IPS-18a (cell line): ENCODE results near the gene PC.

ENCODE experiments used
- H3K27ac ChIP-seq: one replicate; pipeline ENCODE4 v1.5.1; 2013; ENCODE audit warnings: low read length
- H3K27me3 ChIP-seq: one replicate; pipeline ENCODE4 v1.6.1; 2013; ENCODE audit warnings: mild to moderate bottlenecking, low read length; ENCODE audit not compliant: control insufficient read depth, insufficient read depth
- H3K36me3 ChIP-seq: one replicate; pipeline ENCODE4 v1.6.1; 2013; ENCODE audit warnings: low read depth, low read length; ENCODE audit not compliant: control insufficient read depth
- H3K4me1 ChIP-seq: one replicate; pipeline ENCODE4 v1.6.1; 2013; ENCODE audit warnings: low read depth, low read length; ENCODE audit not compliant: control insufficient read depth
- H3K4me3 ChIP-seq: one replicate; pipeline ENCODE4 v1.5.1; 2013; ENCODE audit warnings: low read length
- H3K9ac ChIP-seq: one replicate; pipeline ENCODE4 v1.6.1; 2013; ENCODE audit warnings: mild to moderate bottlenecking, low read length, moderate library complexity
- H3K9me3 ChIP-seq: one replicate; pipeline ENCODE4 v1.6.1; 2013; ENCODE audit warnings: low read depth, low read length; ENCODE audit not compliant: control insufficient read depth

PC gene

DNA sequence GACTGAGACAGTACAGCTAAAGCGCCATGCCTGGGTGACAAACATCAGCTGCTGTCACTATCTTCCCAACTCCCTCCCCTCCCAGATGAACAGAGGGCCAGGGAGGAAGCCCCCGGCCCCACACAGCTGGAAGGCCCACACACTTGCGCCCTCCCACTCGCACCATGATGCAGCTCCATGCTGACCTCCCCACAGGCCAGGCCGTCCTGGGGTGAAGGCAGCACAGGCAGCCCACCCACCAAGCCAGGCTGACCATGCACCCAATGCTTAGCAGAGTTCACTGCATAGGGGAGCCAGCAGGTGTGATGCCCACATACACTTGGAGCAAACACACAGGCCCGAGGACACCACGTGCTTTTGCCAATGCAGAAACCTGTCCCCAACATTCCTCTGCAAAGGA, 79.2 kb downstream of the PC start:
- Histone ChIP-seq H3K27ac (no peak overlapping the region), H3K9ac (no peak overlapping the region), H3K4me1 (peaks cover 9% of the 10 kb centered on the region), H3K36me3 (no peaks in the 10 kb centered on the region), H3K9me3 (no peaks in the 10 kb centered on the region), H3K4me3 (no peak overlapping the region), H3K27me3 (no peaks in the 10 kb centered on the region)

DNA sequence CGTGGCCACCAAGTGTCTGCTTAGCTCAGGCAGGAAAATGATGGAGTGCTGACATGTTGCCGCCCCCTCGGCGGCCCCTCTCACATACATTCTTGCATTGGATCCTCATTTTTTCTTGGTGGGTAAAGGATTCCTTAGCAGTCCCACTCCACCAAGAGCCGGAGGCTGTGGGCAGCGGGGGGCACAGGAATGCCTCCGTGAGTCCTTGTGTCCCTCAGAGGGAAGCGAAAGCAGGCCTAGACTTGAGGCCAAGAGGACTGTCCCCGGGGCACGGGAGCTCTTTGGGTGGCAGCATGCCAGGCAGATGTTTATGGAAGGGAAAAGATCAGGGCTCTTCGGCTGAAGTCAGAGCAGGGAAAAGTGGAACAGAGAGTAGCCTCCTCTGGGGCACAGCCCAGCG, 79.7 kb downstream of the PC start:
- Histone ChIP-seq H3K4me3 (no peak overlapping the region), H3K9me3 (no peaks in the 10 kb centered on the region), H3K27me3 (no peaks in the 10 kb centered on the region), H3K36me3 (no peaks in the 10 kb centered on the region), H3K4me1 (peaks cover 9% of the 10 kb centered on the region), H3K27ac (no peak overlapping the region), H3K9ac (no peak overlapping the region)

DNA sequence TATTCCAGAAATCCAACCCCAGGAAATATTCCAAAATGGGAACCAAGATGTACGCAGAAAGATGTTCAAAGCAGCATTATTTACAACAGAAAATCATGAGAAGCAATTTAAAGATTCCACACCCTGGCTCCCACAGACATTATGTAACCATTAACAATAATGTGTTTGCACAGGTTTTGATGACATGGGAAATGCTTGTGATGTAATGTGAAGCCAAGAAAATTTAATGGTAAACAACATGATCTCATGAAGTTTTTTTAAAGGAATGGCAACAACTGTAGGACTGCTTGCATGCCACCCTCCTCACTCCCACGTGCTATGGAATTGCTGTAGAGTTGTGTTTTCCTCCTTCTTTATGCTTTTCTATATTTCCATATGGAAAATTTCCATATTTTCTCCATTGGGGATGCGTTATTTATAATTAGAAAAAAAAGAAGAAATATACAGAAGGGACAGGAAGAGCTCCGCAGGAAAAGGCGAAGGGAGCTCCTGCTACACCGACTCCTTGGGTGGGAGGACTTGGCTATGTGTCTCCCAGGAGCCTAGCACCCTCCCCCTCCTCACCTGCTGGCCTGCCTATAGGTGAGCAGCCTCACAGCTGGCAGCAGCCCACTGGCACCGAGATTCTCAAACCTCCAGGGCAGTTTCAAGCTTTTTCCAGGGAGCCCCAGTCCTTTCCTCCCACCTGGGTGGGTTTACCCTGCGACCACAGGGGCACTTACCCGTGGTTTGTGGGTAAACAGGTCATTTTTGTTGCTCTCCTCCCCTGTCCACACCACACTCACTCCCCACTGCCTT, 80.4 kb downstream of the PC start:
- Histone ChIP-seq H3K9me3 (no peaks in the 10 kb centered on the region), H3K27me3 (no peaks in the 10 kb centered on the region), H3K4me3 (no peak overlapping the region), H3K27ac (no peak overlapping the region), H3K9ac (no peak overlapping the region), H3K36me3 (no peaks in the 10 kb centered on the region), H3K4me1 (peaks cover 9% of the 10 kb centered on the region)

DNA sequence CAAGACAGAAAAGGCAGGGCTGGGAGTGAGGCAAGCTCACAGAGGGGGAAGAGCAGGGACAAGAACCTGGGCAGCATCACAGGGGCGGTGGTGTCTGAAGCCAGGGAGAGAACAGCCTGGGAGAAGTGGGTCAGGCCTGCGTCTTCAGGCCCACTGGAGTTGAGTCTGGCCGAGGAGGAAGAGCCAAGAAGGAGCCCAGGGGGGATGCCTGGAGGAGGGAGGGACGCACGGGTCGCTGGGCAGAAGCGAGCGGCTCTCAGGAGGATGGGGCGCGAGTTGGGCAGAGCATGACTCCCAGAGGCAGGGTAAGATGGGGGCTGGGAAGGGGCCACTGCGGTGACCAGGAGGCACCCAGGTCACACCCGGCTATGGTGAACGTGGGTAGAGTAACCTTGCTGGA, 82.8 kb downstream of the PC start:
- no peak overlapping the region for H3K27ac ChIP-seq
- peaks cover under 1% of the 10 kb centered on the region for H3K4me1 ChIP-seq
- no peaks in the 10 kb centered on the region for H3K9me3 ChIP-seq
- no peaks in the 10 kb centered on the region for H3K36me3 ChIP-seq
- H3K4me3 ChIP-seq: no peak overlapping the region
- H3K9ac ChIP-seq: no peak overlapping the region
- H3K27me3 ChIP-seq: no peaks in the 10 kb centered on the region

DNA sequence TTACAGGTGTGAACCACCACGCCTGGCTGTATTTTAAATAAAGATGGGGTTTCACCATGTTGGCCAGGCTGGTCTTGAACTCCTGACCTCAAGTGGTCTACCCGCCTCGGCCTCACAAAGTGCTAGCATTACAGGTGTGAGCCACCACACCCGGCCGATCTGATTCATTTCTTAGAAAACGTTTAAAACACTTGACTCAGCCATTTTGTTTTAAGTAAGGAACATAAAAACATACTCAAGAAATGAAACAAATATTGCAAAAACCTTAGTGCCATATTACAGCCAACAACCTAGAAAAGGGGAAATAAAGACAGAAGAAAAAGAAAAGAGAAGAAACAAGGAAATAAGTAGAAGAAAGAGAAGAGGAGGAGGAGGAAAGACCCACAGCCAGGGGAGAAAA, 84.0 kb downstream of the PC start:
- Histone ChIP-seq H3K4me1 (no peaks in the 10 kb centered on the region), H3K4me3 (no peak overlapping the region), H3K9me3 (no peaks in the 10 kb centered on the region), H3K9ac (no peak overlapping the region), H3K27me3 (no peaks in the 10 kb centered on the region), H3K36me3 (no peaks in the 10 kb centered on the region), H3K27ac (no peak overlapping the region)

DNA sequence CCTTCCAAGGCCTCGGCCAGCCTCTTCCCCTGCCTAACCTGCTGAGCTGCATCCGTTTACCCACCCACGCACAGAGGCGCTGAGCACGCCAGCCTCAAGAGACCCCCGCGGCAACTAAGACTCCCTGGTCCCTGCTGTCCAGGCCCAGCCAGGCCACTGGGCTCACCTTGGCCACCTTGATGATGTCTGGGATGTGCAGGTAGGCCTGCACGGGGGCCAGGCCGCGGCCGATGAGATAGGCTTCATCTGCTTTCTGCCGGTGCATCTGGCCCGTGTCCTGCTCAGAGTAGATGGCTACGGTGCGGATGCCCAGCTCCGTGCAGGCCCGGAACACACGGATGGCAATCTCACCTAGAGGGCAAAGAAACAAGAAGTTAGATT, 86.7 kb downstream of the PC start:
- Histone ChIP-seq H3K36me3 (no peaks in the 10 kb centered on the region), H3K9ac (no peak overlapping the region), H3K4me1 (peaks cover 3% of the 10 kb centered on the region), H3K27me3 (no peaks in the 10 kb centered on the region), H3K4me3 (no peak overlapping the region), H3K27ac (no peak overlapping the region), H3K9me3 (no peaks in the 10 kb centered on the region)

DNA sequence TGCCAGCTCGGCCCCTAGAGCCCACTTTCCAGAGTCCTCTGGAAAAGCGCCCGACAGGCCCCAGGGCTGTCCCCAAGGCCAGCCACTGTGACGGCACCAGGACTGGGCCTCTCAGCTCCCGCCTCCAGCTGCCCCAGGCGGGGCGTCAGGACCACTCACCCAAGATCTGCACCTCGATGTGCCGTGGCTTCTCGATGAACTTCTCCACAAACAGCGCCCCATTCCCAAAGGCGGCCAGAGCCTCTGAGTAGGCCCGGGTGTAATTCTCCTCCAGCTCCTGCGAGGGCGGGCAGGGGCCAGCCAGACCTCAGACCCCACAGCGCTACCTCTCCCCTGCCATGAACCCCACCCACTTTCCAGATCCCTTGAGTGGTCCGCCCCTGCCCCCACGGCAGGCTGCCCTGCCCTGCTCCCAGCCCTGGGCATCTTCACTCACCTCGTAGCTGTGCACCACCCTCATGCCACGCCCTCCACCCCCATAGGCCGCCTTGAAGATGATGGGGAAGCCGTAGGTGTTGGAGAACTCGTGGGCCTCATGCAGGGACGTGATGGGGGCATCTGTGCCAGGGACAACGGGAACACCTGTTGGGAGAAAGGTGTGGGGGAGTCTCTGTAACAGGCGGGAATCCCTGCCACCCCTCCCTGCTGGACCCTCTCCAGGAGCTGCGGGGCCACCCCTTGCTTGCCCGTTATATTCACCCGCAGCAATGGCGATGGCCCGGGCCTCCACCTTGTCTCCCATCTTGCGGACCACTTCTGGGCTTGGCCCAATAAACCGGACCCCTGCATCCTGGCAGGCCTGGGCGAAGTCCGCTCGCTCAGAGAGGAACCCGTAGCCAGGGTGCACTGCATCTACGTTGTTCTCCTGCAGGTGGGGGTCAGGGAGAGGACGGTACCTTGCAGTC, 87.3 kb downstream of the PC start:
- Histone ChIP-seq H3K4me3 (no peak overlapping the region), H3K4me1 (peaks cover 3% of the 10 kb centered on the region), H3K9ac (no peak overlapping the region), H3K27ac (no peak overlapping the region), H3K27me3 (no peaks in the 10 kb centered on the region), H3K9me3 (no peaks in the 10 kb centered on the region), H3K36me3 (no peaks in the 10 kb centered on the region)

DNA sequence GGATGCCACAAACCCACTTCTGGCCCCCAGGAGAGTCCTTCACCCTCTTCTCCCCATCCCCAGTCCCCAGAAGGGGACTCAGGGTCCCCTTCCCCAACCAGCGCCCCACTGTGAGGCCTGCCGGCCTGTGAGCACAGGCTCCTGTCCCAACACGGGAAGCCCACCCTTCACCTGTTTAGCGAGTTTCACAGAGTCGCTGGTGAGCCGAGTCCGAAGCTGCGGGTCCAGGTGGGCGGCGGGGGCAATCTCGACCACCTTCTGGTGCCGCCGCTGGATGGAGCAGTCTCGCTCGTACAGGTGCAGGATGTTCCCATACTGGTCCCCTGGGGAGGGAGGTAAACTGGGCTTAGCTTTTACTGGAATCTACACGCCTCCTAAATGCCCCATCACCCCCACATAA, 88.1 kb downstream of the PC start:
- Histone ChIP-seq H3K4me3 (no peak overlapping the region), H3K9ac (no peak overlapping the region), H3K9me3 (no peaks in the 10 kb centered on the region), H3K27ac (no peak overlapping the region), H3K36me3 (no peaks in the 10 kb centered on the region), H3K4me1 (peaks cover 3% of the 10 kb centered on the region), H3K27me3 (no peaks in the 10 kb centered on the region)

DNA sequence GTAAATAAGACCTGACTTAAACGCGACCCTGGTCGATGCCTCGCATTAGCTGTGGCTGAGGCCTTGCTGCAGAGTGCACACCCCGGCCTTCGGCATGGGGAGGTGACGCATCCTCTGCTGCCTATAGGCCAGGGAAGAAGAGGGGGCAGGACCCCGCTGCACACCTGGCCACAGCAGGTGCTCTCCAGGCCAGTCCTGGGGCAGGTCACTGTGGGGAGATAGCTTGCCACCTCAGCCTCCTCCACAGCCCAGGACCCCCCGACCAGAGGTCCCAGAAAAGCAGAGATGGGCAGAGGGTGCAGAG, 88.7 kb downstream of the PC start:
- Histone ChIP-seq H3K9me3 (no peaks in the 10 kb centered on the region), H3K9ac (no peak overlapping the region), H3K27ac (no peak overlapping the region), H3K36me3 (no peaks in the 10 kb centered on the region), H3K27me3 (no peaks in the 10 kb centered on the region), H3K4me3 (no peak overlapping the region), H3K4me1 (peaks cover 3% of the 10 kb centered on the region)

DNA sequence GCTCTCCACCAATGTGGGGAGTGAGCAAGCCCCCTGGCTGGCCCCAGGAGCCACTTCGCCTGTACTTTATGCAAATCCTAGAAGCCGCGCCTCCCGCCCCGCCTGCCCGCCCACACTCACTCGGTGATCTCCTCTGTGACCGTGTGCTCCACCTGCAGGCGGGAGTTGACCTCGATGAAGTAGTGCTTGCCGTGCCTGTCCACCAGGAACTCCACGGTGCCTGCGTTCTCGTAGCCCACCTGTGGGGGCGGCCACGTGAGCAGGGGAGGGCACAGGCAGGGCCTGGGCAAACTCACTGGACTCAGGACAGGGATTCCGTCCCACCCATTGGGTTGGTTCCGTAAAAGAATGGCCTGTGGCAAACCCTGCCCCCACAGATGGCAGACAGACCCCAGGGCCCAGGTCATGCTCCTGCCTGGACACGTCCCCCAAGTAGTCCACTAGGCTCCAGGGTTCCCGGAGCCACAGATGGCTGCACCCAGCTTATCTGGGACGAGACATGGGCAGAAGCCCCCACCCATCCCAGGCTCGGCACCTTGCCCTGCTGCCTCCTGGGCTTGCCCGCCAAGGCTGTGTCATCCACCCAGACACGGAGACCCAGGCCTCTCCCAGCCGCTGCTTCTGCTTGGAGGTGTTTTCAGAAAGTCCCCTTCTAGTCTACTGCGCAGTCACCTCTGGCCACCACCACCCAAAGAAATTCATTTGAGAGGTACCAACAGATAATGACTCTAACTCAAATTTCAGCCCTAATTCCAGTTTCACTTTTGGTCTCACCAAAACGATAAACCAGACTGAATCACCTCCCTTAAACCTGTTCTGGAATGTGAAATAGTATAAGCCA, 89.2 kb downstream of the PC start:
- Histone ChIP-seq H3K9ac (no peak overlapping the region), H3K27ac (no peak overlapping the region), H3K4me1 (peaks cover 3% of the 10 kb centered on the region), H3K36me3 (no peaks in the 10 kb centered on the region), H3K9me3 (no peaks in the 10 kb centered on the region), H3K27me3 (no peaks in the 10 kb centered on the region), H3K4me3 (no peak overlapping the region)

DNA sequence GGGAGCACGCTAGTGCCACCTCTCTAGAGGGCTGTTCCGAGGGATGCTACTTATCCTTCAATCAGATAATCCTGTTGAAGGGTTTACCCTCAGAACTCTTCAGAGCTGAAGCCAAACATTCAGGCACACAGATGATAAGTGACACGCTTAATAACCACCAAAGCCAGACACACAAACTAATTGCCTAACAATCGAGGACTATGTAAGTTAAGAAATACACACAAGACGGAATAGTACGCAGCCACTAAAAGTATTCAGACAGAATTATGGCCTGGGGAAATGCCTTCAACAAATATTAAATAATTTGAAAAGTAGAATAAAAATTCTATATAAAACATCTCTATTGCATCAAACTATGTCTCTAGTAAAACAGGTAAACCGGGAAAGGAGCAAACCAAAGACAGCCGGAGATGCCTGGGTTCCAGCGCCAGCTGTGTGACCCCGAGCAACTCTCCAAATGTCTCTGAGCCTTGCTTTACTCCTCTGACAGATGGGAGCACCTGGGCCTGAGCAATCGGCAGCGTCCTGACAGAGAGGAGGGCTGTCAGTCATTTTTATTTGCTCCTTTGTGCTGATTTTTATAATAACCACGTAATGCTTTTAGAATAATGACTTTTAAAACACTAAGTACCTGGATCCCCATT, 90.0 kb downstream of the PC start:
- H3K27ac ChIP-seq: no peak overlapping the region
- H3K27me3 ChIP-seq: no peaks in the 10 kb centered on the region
- H3K9me3 ChIP-seq: no peaks in the 10 kb centered on the region
- H3K4me1 ChIP-seq: peaks cover 3% of the 10 kb centered on the region
- no peak overlapping the region for H3K9ac ChIP-seq
- H3K4me3 ChIP-seq: no peak overlapping the region
- no peaks in the 10 kb centered on the region for H3K36me3 ChIP-seq
